Ovary (tissue), 9 donors: ENCODE measurements around the gene MAPK10. TPM values are rescaled to one million over a fixed set of nuclear protein-coding genes. Genes with fewer than 3 reads are reported as not detected.
A peak's percentile ranks its signal among the peaks of the same experiment; 100 is the strongest.
"Not testable (repeated sequence)": the region's sequence is repeated elsewhere in the genome, so short reads cannot be mapped to it uniquely, and the experiment has no call there.

ENCODE experiments used
- DNase-seq, 5 donors: peaks; one replicate each; pipeline ENCODE4 v3.0.0-alpha.2; 2019 to 2020
- H3K27ac ChIP-seq, 2 donors: fragments of 200-600 bp; one replicate each; pipeline versions ENCODE4 v1.5.1 to v1.8.0; 2019 to 2022
- H3K27me3 ChIP-seq: fragments of 200-600 bp; one replicate; pipeline ENCODE4 v1.8.0; 2022
- H3K36me3 ChIP-seq: fragments of 200-600 bp; sonication (generic); one replicate; pipeline ENCODE4 v1.5.1; 2019
- H3K4me1 ChIP-seq: one replicate; pipeline ENCODE4 v1.8.1; 2013; ENCODE audit warnings: mild to moderate bottlenecking, moderate library complexity; ENCODE audit not compliant: insufficient read depth
- H3K4me3 ChIP-seq: fragments of 200-600 bp; sonication (generic); one replicate; pipeline ENCODE4 v1.5.1; 2017
- H3K9me3 ChIP-seq, 2 donors: fragments of 200-600 bp in 1 of 2; sonication (generic) in 1 of 2; one replicate each; pipeline versions ENCODE4 v1.5.1 to v1.8.1; 2013 to 2019; ENCODE audit warnings: mild to moderate bottlenecking in 1 of 2, moderate library complexity in 1 of 2
- EP300 ChIP-seq: sonication (generic); formaldehyde crosslinking; IDR thresholded peaks from one replicate; pipeline ENCODE4 v1.6.1; 2017; ENCODE audit warnings: antibody characterized with exemption
- POLR2A ChIP-seq: fragments of 450-650 bp; IDR thresholded peaks from one replicate; pipeline ENCODE4 v1.6.1; 2017; ENCODE audit warnings: antibody characterized with exemption, mild to moderate bottlenecking, moderate library complexity
- WGBS, 3 donors: extraction: QIAGEN DNeasy Blood & Tissue Kit in 1 of 3; methylation state at CpG; one replicate each; pipeline versions ENCODE4 v1.1.5 to v1.1.7; 2013 to 2017; 5-methylcytosine and 5-hydroxymethylcytosine counted together
- intact Hi-C, 4 donors: fragments of 100-400 bp; cut with DNase I; formaldehyde crosslinking; loops; one replicate each; pipeline versions ENCODE4 v1.11.0 to v1.15.1; 2022 to 2023
- polyA plus RNA-seq, 2 donors: library from polyadenylated mRNA; stranded (reverse); fragments of 200-250 nt in 1 of 2; fragments of 350-450 nt in 1 of 2; fragmentation: Illumina TruSeq in 1 of 2; extraction: RNeasy Lipid Tissue Mini Kit (QIAGEN cat#74804) in 1 of 2; gene quantifications; one replicate each; pipeline ENCODE4 v1.2.3, GENCODE V29; 2013 to 2014
- total RNA-seq, 7 donors: library from RNA; depleted of rRNA in 2 of 7; stranded (reverse); fragments of >200 nt in 2 of 7; fragmentation: NEBNext Ultra II Directional in 3 of 7; extraction: Animal tissue kit (Norgen Biotek cat#: 25700) in 3 of 7; gene quantifications; one replicate each; pipeline versions ENCODE4 v1.1.0 to v1.2.4, GENCODE V29; 2016 to 2023
- TF ChIP-seq, protein P1 (sequence below), 3 donors: fragments of 450-650 bp in 2 of 3; fragments of 200-600 bp in 1 of 3; IDR thresholded peaks; one replicate each; pipeline versions ENCODE4 v1.5.1 to v1.8.0; 2016 to 2022; ENCODE audit warnings: antibody characterized with exemption in 3 of 3, mild to moderate bottlenecking in 1 of 3
- donor health status: DM: no; HTN: no; CAD: no; lungs with moderate emphysema.
- donor health status: DM: no; HTN: no; CAD: no.
- donor health status: Bipolar disorder and iron deficiency.
- donor health status: DM: yes; HTN: yes; CAD: no.
- donor health status: DM: no; HTN: no; CAD: no.
- donor health status: DM: yes; HTN: yes; CAD: no.

The MAPK10 gene
- total and polyA plus RNA-seq, 9 donors: 19.3 to 41.6 (median 32.4) TPM

GRCh38 chr4:86033171-86033570 is 326.7 kb downstream of the MAPK10 start:
- H3K27me3 ChIP-seq: no peaks in the 10 kb centered on the region
- H3K4me3 ChIP-seq: no peak overlapping the region
- no peaks in the 10 kb centered on the region for H3K9me3 ChIP-seq
- H3K27ac ChIP-seq: no peak overlapping the region
- no peaks in the 10 kb centered on the region for H3K36me3 ChIP-seq
- TF ChIP-seq EP300: no peak
- TF ChIP-seq POLR2A: no peak
- TF ChIP-seq, protein P1, sequence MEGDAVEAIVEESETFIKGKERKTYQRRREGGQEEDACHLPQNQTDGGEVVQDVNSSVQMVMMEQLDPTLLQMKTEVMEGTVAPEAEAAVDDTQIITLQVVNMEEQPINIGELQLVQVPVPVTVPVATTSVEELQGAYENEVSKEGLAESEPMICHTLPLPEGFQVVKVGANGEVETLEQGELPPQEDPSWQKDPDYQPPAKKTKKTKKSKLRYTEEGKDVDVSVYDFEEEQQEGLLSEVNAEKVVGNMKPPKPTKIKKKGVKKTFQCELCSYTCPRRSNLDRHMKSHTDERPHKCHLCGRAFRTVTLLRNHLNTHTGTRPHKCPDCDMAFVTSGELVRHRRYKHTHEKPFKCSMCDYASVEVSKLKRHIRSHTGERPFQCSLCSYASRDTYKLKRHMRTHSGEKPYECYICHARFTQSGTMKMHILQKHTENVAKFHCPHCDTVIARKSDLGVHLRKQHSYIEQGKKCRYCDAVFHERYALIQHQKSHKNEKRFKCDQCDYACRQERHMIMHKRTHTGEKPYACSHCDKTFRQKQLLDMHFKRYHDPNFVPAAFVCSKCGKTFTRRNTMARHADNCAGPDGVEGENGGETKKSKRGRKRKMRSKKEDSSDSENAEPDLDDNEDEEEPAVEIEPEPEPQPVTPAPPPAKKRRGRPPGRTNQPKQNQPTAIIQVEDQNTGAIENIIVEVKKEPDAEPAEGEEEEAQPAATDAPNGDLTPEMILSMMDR (IDR thresholded peaks at IDR 0.05): no peak
- H3K4me1 ChIP-seq: no peaks in the 10 kb centered on the region
- DNase-seq: peak in 3 of 5 donors; percentile 22 to 59 (median 27)
- intact Hi-C loops: no loop called here
- WGBS, 3 donors: 44 to 57% (median 45%) methylated on average over 4 of the region's 4 CpGs

DNA sequence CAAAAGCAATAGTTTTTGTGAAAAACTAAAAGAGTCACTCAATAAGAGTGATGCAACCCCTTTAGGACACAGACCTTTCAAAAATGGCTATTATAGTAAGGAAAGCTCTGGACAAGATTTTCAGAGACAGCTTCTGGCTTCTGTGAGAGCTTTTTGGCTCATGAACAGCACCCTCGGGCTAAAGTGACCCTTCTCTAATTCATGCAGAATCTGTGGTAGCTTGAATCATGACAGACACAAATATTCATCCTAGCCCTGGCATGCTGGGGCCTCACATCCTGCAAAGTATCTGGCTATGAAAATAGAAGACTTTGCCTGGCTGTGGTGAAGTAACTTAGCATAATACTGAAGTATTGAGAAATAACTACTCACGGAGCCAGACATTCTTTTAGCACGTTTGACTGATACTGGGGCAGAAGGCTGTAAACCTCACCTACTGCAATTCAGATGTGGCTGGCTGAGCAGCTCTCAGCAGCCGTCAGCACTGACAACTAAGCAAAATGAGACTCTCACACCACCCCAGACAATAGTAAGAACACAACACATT is 327.3 kb downstream of the MAPK10 start:
- TF ChIP-seq, protein P1 (IDR thresholded peaks at IDR 0.05): no peak
- no peak for TF ChIP-seq POLR2A
- TF ChIP-seq EP300: no peak
- Histone ChIP-seq H3K9me3 (no peaks in the 10 kb centered on the region), H3K4me3 (no peak overlapping the region), H3K27ac (no peak overlapping the region), H3K27me3 (no peaks in the 10 kb centered on the region), H3K4me1 (no peaks in the 10 kb centered on the region), H3K36me3 (no peaks in the 10 kb centered on the region)
- DNase-seq: no peak
- WGBS, 3 donors: 20 to 40% (median 22%) methylated on average over 4 of the region's 4 CpGs
- intact Hi-C loops: no loop called here

GRCh38 chr4:86031927-86032326 is 327.9 kb downstream of the MAPK10 start:
- no peak for TF ChIP-seq POLR2A
- TF ChIP-seq EP300: no peak
- TF ChIP-seq, protein P1 (IDR thresholded peaks at IDR 0.05): no peak
- Histone ChIP-seq H3K36me3 (no peaks in the 10 kb centered on the region), H3K27me3 (no peaks in the 10 kb centered on the region), H3K9me3 (no peaks in the 10 kb centered on the region), H3K4me3 (no peak overlapping the region), H3K4me1 (no peaks in the 10 kb centered on the region), H3K27ac (no peak overlapping the region)
- 91 to 97% (median 93%) methylated on average over 3 of the region's 3 CpGs for WGBS, 3 donors
- no peak for DNase-seq
- intact Hi-C loops: no loop called here

GRCh38 chr4:86026720-86027119 is 333.1 kb downstream of the MAPK10 start:
- Histone ChIP-seq H3K4me3 (no peak overlapping the region), H3K4me1 (no peaks in the 10 kb centered on the region), H3K9me3 (no peaks in the 10 kb centered on the region), H3K27ac (no peak overlapping the region), H3K36me3 (no peaks in the 10 kb centered on the region), H3K27me3 (no peaks in the 10 kb centered on the region)
- no peak for TF ChIP-seq EP300
- TF ChIP-seq, protein P1 (IDR thresholded peaks at IDR 0.05): no peak
- intact Hi-C loops: no loop called here
- 65 to 74% (median 68%) methylated on average over 8 of the region's 8 CpGs for WGBS, 3 donors
- DNase-seq: no peak

DNA sequence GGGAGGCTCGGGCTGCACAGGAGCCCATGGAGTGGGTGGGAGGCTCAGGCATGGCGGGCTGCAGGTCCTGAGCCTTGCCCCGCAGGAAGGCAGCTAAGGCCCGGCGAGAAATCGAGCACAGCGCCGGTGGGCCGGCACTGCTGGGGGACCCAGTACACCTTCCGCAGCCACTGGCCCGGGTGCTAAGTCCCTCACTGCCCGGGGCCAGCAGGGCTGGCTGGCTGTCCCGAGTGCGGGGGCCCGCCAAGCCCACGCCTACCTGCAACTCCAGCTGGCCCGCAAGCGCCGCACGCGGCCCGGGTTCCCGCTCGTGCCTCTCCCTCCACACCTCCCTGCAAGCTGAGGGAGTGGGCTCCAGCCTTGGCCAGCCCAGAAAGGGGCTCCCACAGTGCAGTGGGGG is 338.2 kb downstream of the MAPK10 start:
- intact Hi-C loops, H3K4me1 ChIP-seq, H3K36me3 ChIP-seq, H3K27me3 ChIP-seq, H3K27ac ChIP-seq, H3K4me3 ChIP-seq, H3K9me3 ChIP-seq, DNase-seq: not testable (repeated sequence)
- 95 to 98% (median 96%) methylated on average over 22 to 24 of the region's 24 CpGs for WGBS, 3 donors
